Measurements from ENCODE around the gene TRAPPC3. TPM values are rescaled to one million over a fixed set of nuclear protein-coding genes. Genes with fewer than 3 reads are reported as not detected.
A peak's percentile ranks its signal among the peaks of the same experiment; 100 is the strongest.

The TRAPPC3 gene
- total and polyA plus RNA-seq, 4 donors: 37.3 to 83.9 (median 61.3) TPM

DNA sequence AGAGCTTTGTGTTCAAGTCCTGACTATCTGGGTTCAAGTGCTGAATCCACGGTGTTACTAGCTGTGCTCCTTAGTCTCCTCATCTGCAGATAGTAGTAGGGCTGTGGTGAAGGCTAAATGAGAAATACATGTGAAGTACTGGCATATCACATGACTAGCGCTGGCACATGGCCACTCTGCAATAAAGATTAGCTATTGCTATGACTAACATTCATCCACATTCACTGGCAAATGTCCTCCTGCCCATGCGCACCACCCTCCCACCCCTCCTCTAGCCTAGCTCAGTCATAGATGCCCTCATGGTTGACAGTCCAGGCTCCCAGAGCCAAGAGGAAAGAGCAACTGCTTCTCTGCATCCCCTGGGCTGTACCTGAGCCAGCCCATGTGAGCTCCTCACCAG is 15.8 kb downstream of the TRAPPC3 start:
- Histone ChIP-seq H3K4me3 (no peak overlapping the region), H3K27me3 (ENCODE audit: control insufficient read depth in 3 of 3, insufficient read depth in 3 of 3, low read length in 2 of 3) (no peaks in the 10 kb centered on the region), H3K9me3 (ENCODE audit: control insufficient read depth in 4 of 4, insufficient read depth in 3 of 4, low read length in 3 of 4) (no peaks in the 10 kb centered on the region), H3K9ac (ENCODE audit: insufficient read depth in 1 of 2, low read length in 2 of 2) (no peak overlapping the region), H3K36me3 (ENCODE audit: control insufficient read depth in 4 of 4, insufficient read depth in 4 of 4, low read length in 4 of 4) (peaks cover 0 to 15% (median 5%) of the 10 kb centered on the region in 4 donors), H3K4me1 (ENCODE audit: control insufficient read depth in 5 of 5, insufficient read depth in 5 of 5, low read length in 5 of 5) (peaks cover 0 to 30% (median 0%) of the 10 kb centered on the region in 5 donors), H3K27ac (ENCODE audit: low read depth in 1 of 2, low read length in 1 of 2) (no peak overlapping the region)
- ATAC-seq (ENCODE audit: insufficient read depth, low FRiP score) (peak; percentile 43), DNase-seq (peak in 1 of 3 donors; percentile 35)
- TF ChIP-seq, protein P1, sequence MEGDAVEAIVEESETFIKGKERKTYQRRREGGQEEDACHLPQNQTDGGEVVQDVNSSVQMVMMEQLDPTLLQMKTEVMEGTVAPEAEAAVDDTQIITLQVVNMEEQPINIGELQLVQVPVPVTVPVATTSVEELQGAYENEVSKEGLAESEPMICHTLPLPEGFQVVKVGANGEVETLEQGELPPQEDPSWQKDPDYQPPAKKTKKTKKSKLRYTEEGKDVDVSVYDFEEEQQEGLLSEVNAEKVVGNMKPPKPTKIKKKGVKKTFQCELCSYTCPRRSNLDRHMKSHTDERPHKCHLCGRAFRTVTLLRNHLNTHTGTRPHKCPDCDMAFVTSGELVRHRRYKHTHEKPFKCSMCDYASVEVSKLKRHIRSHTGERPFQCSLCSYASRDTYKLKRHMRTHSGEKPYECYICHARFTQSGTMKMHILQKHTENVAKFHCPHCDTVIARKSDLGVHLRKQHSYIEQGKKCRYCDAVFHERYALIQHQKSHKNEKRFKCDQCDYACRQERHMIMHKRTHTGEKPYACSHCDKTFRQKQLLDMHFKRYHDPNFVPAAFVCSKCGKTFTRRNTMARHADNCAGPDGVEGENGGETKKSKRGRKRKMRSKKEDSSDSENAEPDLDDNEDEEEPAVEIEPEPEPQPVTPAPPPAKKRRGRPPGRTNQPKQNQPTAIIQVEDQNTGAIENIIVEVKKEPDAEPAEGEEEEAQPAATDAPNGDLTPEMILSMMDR (IDR thresholded peaks at IDR 0.05; ENCODE audit: control extremely low read depth, extremely low read depth): no peak
- 79 to 94% methylated on average over 3 of the region's 3 CpGs for WGBS, 2 donors

GRCh38 chr1:36132029-36132428 is 17.3 kb downstream of the TRAPPC3 start:
- H3K9me3 ChIP-seq (ENCODE audit: control insufficient read depth in 4 of 4, insufficient read depth in 3 of 4, low read length in 3 of 4): no peaks in the 10 kb centered on the region
- 79 to 80% methylated on average over 3 of the region's 3 CpGs for WGBS, 2 donors
- H3K4me3 ChIP-seq: no peak overlapping the region
- no peaks in the 10 kb centered on the region for H3K27me3 ChIP-seq (ENCODE audit: control insufficient read depth in 3 of 3, insufficient read depth in 3 of 3, low read length in 2 of 3)
- TF ChIP-seq, protein P1 (IDR thresholded peaks at IDR 0.05; ENCODE audit: control extremely low read depth, extremely low read depth): no peak
- no peak overlapping the region for H3K9ac ChIP-seq (ENCODE audit: insufficient read depth in 1 of 2, low read length in 2 of 2)
- peaks cover 0 to 5% (median 0%) of the 10 kb centered on the region in 4 donors for H3K36me3 ChIP-seq (ENCODE audit: control insufficient read depth in 4 of 4, insufficient read depth in 4 of 4, low read length in 4 of 4)
- no peak for DNase-seq
- ATAC-seq (ENCODE audit: insufficient read depth, low FRiP score): no peak
- H3K27ac ChIP-seq (ENCODE audit: low read depth in 1 of 2, low read length in 1 of 2): no peak overlapping the region
- H3K4me1 ChIP-seq (ENCODE audit: control insufficient read depth in 5 of 5, insufficient read depth in 5 of 5, low read length in 5 of 5): peaks cover 0 to 24% (median 0%) of the 10 kb centered on the region in 5 donors

GRCh38 chr1:36128905-36129206 is 20.4 kb downstream of the TRAPPC3 start:
- ATAC-seq (ENCODE audit: insufficient read depth, low FRiP score): no peak

More at GRCh38 chr1:36128905-36129206, 20.4 kb downstream of the TRAPPC3 start:
- no peak for DNase-seq
- Histone ChIP-seq H3K4me3 (no peak overlapping the region), H3K27me3 (ENCODE audit: control insufficient read depth in 3 of 3, insufficient read depth in 3 of 3, low read length in 2 of 3) (peaks cover 0 to 24% (median 8%) of the 10 kb centered on the region in 3 donors), H3K9ac (ENCODE audit: insufficient read depth in 1 of 2, low read length in 2 of 2) (no peak overlapping the region), H3K27ac (ENCODE audit: low read depth in 1 of 2, low read length in 1 of 2) (no peak overlapping the region), H3K36me3 (ENCODE audit: control insufficient read depth in 4 of 4, insufficient read depth in 4 of 4, low read length in 4 of 4) (no peaks in the 10 kb centered on the region), H3K4me1 (ENCODE audit: control insufficient read depth in 5 of 5, insufficient read depth in 5 of 5, low read length in 5 of 5) (peaks cover 0 to 13% (median 0%) of the 10 kb centered on the region in 5 donors), H3K9me3 (ENCODE audit: control insufficient read depth in 4 of 4, insufficient read depth in 3 of 4, low read length in 3 of 4) (no peaks in the 10 kb centered on the region)
- TF ChIP-seq, protein P1 (IDR thresholded peaks at IDR 0.05; ENCODE audit: control extremely low read depth, extremely low read depth): no peak
- WGBS, 2 donors: 93 to 96% methylated on average over 3 of the region's 3 CpGs

All from lung (tissue), 12 donors.